ENCODE data around the gene ATG4D.
"Not testable (repeated sequence)": the region's sequence is repeated elsewhere in the genome, so short reads cannot be mapped to it uniquely, and the experiment has no call there.

The ATG4D gene

DNA sequence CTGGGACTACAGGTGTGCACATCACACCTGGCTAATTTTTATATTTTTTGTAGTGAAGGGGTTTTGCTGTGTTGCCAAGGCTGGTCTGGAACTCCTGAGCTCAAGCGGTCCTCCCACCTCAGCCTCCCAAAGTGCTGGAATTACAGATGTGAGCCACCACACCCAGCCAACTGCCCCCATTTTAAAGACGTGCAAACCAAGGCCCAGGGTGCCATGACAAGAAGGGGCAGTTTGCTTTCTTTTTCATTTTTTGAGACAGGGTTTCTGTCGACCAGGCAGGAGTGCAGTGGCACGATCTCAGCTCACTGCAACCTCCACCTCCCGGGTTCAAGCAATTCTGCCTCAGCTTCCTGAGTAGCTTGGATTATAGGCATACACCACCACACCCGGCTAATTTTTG is 30.1 kb downstream of the ATG4D start:
- in situ Hi-C loops (cut with HindIII; ENCODE audit: low sequenced_read_pairs), result not testable (repeated sequence)

- in situ Hi-C loops (cut with HindIII; ENCODE audit: low sequenced_read_pairs), result no loop called here
These were observed 30.8 kb downstream of the ATG4D start for GRCh38 chr19:10574462-10574861.

- in situ Hi-C loops (cut with HindIII; ENCODE audit: low sequenced_read_pairs), result loop anchor here (5.0 kb wide), 1 partner anchor 72 kb away; no protein-coding TSS in a partner anchor
These were observed 31.5 kb downstream of the ATG4D start for GRCh38 chr19:10575011-10575716.

DNA sequence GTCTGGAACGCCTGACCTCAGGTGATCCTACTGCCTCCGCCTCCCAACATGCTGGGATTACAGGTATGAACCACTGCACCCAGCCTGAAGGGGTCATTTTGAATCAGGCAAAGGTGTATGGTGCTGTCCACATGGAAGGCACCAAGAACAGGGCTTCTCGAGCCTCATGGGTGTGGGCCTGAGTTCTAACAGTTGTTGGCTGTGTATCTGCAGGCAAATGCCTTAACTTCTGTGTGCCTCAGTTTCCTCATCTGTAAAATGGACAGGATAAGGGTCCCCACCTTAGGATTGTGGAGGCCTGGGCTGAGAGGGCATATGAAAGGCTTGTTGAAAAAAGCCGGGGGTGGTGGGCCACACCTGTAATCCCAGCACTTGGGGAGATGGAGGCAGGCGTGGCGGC is 34.2 kb downstream of the ATG4D start:
- in situ Hi-C loops (cut with HindIII; ENCODE audit: low sequenced_read_pairs), result loop anchor here (5.0 kb wide), 1 partner anchor 69 kb away; no protein-coding TSS in a partner anchor

DNA sequence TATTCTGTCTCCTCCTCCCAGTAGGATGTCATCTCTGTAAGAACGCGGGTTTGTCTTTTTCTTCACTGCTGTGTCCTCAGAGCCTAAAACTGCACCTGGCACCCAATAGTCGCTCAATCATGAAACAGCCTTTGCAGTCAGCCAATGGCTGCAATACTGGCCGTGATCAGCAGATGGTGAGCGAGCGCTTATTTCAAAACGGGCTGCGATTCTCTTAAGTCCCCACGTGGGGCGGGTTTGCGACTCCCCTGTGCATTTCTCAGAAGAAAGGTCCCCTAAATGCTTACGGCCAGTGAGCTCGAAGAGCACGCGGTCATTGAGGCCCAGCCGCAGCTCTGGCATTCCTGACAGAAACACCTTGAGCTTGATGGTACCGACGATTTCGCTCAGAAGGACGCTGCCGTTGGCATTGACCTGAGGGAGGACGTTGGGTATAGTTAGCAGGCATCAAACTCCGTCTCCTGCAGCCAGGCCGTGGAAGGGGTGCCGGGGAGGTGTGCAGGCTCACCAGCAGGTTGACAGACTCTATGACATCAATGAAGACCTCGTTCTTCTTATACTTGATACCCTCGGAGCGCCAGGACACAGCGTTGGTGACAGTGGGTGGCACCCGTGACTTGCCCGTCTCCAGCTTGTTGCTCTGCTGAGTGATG is 37.4 kb downstream of the ATG4D start:
- in situ Hi-C loops (cut with HindIII; ENCODE audit: low sequenced_read_pairs), result no loop called here

DNA sequence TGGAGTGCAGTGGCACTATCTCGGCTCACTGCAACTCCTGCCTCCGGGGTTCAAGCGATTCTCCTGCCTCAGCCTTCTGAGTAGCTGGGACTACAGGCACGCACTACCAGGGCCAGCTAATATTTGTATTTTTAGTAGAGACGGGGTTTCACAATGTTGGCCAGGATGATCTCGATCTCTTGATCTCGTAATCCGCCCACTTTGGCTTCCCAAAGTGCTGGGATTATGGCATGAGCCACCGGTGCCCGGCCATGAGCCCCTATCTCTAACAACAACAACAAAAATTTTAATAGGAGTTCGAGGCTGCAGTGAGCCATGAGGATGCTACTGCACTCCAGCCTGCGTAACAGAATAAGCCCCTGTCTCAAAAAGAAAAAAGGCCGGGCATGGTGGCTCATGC is 38.4 kb downstream of the ATG4D start:
- in situ Hi-C loops (cut with HindIII; ENCODE audit: low sequenced_read_pairs), result no loop called here

- in situ Hi-C loops (cut with HindIII; ENCODE audit: low sequenced_read_pairs), result no loop called here
These were observed 39.5 kb downstream of the ATG4D start for GRCh38 chr19:10583036-10583776.

GRCh38 chr19:10586396-10586795 is 42.7 kb downstream of the ATG4D start:
- in situ Hi-C loops (cut with HindIII; ENCODE audit: low sequenced_read_pairs), result no loop called here

- in situ Hi-C loops (cut with HindIII; ENCODE audit: low sequenced_read_pairs), result no loop called here
These were observed 43.5 kb downstream of the ATG4D start, which contains the start of gene AP1M2 for GRCh38 chr19:10587022-10587838. Gene AP1M2, minus strand, starts transcription at chr19:10587312. Its CDS starts 81 bp downstream, at chr19:10587231.

- in situ Hi-C loops (cut with HindIII; ENCODE audit: low sequenced_read_pairs), result no loop called here
These were observed 44.1 kb downstream of the ATG4D start for GRCh38 chr19:10587839-10588150.

GRCh38 chr19:10593148-10593547 is 49.4 kb downstream of the ATG4D start:
- in situ Hi-C loops (cut with HindIII; ENCODE audit: low sequenced_read_pairs), result no loop called here

DNA sequence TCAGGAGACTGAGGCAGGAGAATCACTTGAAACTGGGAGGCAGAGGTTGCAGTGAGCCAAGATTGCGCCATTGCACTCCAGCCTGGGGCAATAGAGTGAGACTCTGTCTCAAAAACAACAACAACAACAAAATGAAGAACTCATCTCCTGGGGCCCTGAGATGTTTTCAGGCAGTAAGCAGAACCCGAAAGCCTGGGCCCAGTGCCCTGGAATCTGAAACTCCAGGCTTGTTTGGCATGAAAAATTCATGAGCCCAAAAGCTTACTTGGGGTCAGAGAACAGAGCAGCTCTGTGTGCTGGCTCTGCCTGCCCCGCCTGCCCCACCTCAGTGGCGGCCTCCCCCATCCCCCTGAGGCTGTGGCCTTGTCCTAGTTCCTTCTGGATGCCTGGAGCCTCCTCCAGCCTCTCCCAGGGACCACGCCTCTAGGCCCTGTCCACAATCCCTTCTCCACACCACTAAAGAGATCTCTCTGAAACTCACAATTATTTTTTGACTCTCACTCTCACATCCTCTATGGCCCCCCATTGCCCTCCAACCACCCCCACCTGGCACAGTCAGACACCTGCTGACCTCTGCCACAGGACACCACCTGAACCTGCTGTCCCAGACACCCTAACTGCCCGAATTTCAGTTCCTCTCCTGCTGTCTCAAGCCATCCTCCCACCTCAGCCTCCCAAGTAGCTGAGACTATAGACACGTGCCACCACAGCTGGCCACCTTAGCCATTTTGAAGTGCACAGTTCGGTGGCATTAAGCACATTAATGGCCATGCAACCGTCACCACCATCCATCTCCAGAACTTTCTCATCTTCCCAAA is 50.3 kb downstream of the ATG4D start:
- in situ Hi-C loops (cut with HindIII; ENCODE audit: low sequenced_read_pairs), result no loop called here

- in situ Hi-C loops (cut with HindIII; ENCODE audit: low sequenced_read_pairs), result no loop called here
These were observed 56.4 kb downstream of the ATG4D start for GRCh38 chr19:10600149-10600548.

DNA sequence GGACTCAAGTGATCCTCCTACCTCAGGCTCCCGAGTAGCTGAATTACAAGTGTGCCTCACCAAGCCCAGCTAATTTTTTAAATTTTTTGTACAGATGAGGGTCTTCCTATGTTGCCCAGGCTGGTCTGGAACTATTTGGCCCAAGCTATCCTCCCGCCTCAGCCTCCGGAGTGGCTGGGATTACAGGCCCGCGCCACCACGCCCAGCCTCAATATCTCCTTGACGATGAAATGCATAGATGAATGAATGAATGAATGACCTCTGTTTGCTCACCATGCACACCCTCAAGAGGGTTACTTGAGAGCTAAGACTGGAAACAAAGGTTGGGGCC is 58.3 kb downstream of the ATG4D start:
- in situ Hi-C loops (cut with HindIII; ENCODE audit: low sequenced_read_pairs), result no loop called here

DNA sequence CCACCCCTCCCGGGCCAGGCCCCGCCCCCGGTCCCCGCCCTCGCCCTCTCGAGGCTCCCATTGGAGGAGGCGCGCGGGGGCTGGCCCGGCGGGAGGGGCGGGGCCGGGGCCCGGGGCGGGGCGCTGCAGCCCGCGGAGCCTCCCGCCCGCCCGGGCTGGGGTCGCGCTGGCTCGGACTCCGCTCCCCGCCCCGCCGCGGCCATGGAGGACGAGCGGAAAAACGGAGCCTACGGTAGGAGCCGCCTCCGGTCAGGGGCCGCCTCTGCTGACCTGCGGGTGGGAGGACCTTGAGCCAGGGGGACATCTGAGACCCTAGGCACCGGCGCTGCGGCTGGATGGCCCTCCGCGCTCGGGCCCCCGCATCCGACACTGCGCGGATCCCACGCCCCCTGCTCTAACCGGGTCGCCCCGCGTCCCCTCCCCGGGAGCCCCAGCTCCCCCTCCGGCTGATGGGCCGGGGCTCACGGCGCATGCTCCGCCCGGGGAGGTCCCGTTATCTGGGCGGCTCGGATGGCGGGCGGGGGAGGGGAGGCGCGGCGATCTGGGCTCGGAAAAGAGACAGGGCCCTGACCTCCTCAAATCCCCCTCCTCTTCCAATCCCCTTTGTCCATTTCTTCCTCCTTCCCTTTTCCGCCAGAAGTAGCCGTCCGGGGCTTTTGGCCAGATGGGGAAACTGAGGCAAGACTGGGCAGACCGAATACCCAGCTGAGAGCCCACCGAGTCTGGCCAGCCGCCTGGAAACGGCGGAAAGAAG is 58.8 kb downstream of the ATG4D start:
- in situ Hi-C loops (cut with HindIII; ENCODE audit: low sequenced_read_pairs), result no loop called here
